ENCODE data around the gene RELL2.
A peak's percentile ranks its signal among the peaks of the same experiment; 100 is the strongest.

RELL2 gene

DNA sequence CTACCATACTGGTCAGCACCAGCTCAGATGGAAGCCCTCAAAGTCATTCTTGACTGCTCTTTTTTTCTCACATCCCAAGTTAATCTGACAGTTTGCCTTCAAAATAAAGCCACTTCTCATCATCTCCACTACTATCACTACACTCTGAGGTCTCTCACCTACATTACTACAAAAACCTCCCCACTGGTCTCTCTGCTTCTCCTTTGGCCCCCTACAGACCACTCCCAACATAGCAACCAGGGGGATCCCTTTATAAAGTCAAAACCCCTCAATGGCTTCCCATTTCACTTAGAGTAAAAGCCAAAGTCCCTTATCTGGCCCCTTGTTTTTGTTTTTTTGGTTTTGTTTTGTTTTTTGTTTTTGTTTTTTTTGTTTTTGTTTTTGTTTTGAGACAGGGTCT lies 40.6 kb downstream of the RELL2 start:
- H3K4me3 ChIP-seq (ENCODE audit: low read depth, low read length) = no peak overlapping the region
- H3K4me1 ChIP-seq (ENCODE audit: control insufficient read depth, insufficient read depth, low read length) = peaks cover 32% of the 10 kb centered on the region
- no peaks in the 10 kb centered on the region for H3K9me3 ChIP-seq (ENCODE audit: control insufficient read depth, insufficient read depth, low read length)
- H3K9ac ChIP-seq (ENCODE audit: low read depth, low read length) = no peak overlapping the region
- no peak overlapping the region for H3K27ac ChIP-seq (ENCODE audit: low read depth, low read length)
- no peaks in the 10 kb centered on the region for H3K27me3 ChIP-seq (ENCODE audit: control insufficient read depth, insufficient read depth, low read length)
- H3K36me3 ChIP-seq (ENCODE audit: control insufficient read depth, insufficient read depth, low read length) = peaks cover 14% of the 10 kb centered on the region

- Histone ChIP-seq H3K9ac (ENCODE audit: low read depth, low read length) (no peak overlapping the region), H3K4me1 (ENCODE audit: control insufficient read depth, insufficient read depth, low read length) (peaks cover 33% of the 10 kb centered on the region), H3K27me3 (ENCODE audit: control insufficient read depth, insufficient read depth, low read length) (no peaks in the 10 kb centered on the region), H3K4me3 (ENCODE audit: low read depth, low read length) (no peak overlapping the region), H3K9me3 (ENCODE audit: control insufficient read depth, insufficient read depth, low read length) (no peaks in the 10 kb centered on the region), H3K36me3 (ENCODE audit: control insufficient read depth, insufficient read depth, low read length) (peaks cover 8% of the 10 kb centered on the region; the same call in 1 of the 2 replicates), H3K27ac (ENCODE audit: low read depth, low read length) (peak overlapping the region; percentile 94)
Measured at GRCh38 chr5:141680178-141680577, 43.4 kb downstream of the RELL2 start.

DNA sequence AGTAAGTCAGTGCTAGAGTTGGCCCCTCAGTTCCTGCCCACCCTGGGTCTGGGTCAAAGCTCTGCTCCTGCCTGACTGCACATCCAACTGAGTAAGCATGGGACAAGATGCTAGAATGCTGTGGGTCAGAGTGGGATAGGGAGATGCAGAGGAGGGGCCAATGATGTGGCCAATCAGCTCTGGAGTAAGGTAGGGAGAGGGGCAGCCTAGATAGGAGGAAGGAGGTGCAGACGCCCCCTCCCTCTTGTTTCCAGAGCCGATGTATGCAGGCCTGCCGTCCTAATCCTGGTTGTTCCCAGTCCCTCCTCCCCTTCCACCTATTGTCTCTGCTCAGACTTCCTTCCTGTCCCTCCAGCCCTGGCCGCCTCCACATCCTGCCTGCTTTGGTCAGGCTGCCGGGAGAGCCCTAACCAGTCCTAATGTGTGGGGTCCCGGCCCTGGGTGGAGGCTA lies 44.0 kb downstream of the RELL2 start:
- Histone ChIP-seq H3K27me3 (ENCODE audit: control insufficient read depth, insufficient read depth, low read length) (no peaks in the 10 kb centered on the region), H3K4me3 (ENCODE audit: low read depth, low read length) (peak overlapping the region; percentile 73), H3K27ac (ENCODE audit: low read depth, low read length) (peak overlapping the region; percentile 94), H3K9ac (ENCODE audit: low read depth, low read length) (no peak overlapping the region), H3K4me1 (ENCODE audit: control insufficient read depth, insufficient read depth, low read length) (peaks cover 30% of the 10 kb centered on the region), H3K9me3 (ENCODE audit: control insufficient read depth, insufficient read depth, low read length) (no peaks in the 10 kb centered on the region), H3K36me3 (ENCODE audit: control insufficient read depth, insufficient read depth, low read length) (peaks cover 8% of the 10 kb centered on the region; the same call in 1 of the 2 replicates)

DNA sequence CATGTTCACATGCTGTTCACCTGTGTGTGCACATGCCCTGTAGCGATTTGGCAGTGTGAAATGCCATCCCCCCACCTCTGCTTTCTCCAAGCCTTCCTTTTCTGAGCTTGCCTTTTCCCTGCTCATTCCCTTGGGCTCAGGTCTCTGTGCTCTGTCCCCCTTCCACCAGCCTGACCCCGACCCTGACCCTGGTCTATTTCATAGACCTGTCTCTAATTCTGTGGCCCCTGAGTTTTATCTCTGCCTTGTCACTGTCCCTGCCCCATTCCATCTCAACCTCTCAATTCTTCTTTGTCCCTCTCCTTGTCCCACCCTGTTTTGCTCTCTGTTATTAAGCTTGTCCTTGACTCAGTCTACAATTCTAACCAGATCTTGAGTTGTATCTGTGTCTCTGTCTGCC lies 44.5 kb downstream of the RELL2 start:
- H3K27me3 ChIP-seq (ENCODE audit: control insufficient read depth, insufficient read depth, low read length) = no peaks in the 10 kb centered on the region
- H3K4me3 ChIP-seq (ENCODE audit: low read depth, low read length) = peak overlapping the region; percentile 73
- peak overlapping the region; percentile 49 for H3K9ac ChIP-seq (ENCODE audit: low read depth, low read length)
- H3K27ac ChIP-seq (ENCODE audit: low read depth, low read length) = peak overlapping the region; percentile 94
- peaks cover 8% of the 10 kb centered on the region; the same call in 1 of the 2 replicates for H3K36me3 ChIP-seq (ENCODE audit: control insufficient read depth, insufficient read depth, low read length)
- H3K4me1 ChIP-seq (ENCODE audit: control insufficient read depth, insufficient read depth, low read length) = peaks cover 29% of the 10 kb centered on the region
- no peaks in the 10 kb centered on the region for H3K9me3 ChIP-seq (ENCODE audit: control insufficient read depth, insufficient read depth, low read length)

GRCh38 chr5:141681695-141682641 lies 45.2 kb downstream of the RELL2 start, which contains the start of gene ARAP3:
Gene ARAP3 (minus strand): TSS chr5:141682230. CDS start chr5:141680486, 1,744 bp downstream.
- Histone ChIP-seq H3K4me3 (ENCODE audit: low read depth, low read length) (peak within 1 kb of the TSS; percentile 73), H3K27ac (ENCODE audit: low read depth, low read length) (peak within 1 kb of the TSS; percentile 94), H3K4me1 (ENCODE audit: control insufficient read depth, insufficient read depth, low read length) (peaks cover 32% of the 10 kb centered on the region), H3K27me3 (ENCODE audit: control insufficient read depth, insufficient read depth, low read length) (no peaks in the 10 kb centered on the region), H3K36me3 (ENCODE audit: control insufficient read depth, insufficient read depth, low read length) (peaks cover 8% of the 10 kb centered on the region; the same call in 1 of the 2 replicates), H3K9me3 (ENCODE audit: control insufficient read depth, insufficient read depth, low read length) (no peaks in the 10 kb centered on the region), H3K9ac (ENCODE audit: low read depth, low read length) (peak within 1 kb of the TSS; percentile 58)

- H3K27me3 ChIP-seq (ENCODE audit: control insufficient read depth, insufficient read depth, low read length) = no peaks in the 10 kb centered on the region
- peaks cover 7% of the 10 kb centered on the region; the same call in 1 of the 2 replicates for H3K36me3 ChIP-seq (ENCODE audit: control insufficient read depth, insufficient read depth, low read length)
- no peak overlapping the region for H3K4me3 ChIP-seq (ENCODE audit: low read depth, low read length)
- H3K9me3 ChIP-seq (ENCODE audit: control insufficient read depth, insufficient read depth, low read length) = no peaks in the 10 kb centered on the region
- no peak overlapping the region for H3K9ac ChIP-seq (ENCODE audit: low read depth, low read length)
- H3K27ac ChIP-seq (ENCODE audit: low read depth, low read length) = no peak overlapping the region
- H3K4me1 ChIP-seq (ENCODE audit: control insufficient read depth, insufficient read depth, low read length) = peaks cover 36% of the 10 kb centered on the region
Measured at GRCh38 chr5:141683596-141684141, 46.9 kb downstream of the RELL2 start.

GRCh38 chr5:141685591-141685990 lies 48.8 kb downstream of the RELL2 start:
- no peaks in the 10 kb centered on the region for H3K36me3 ChIP-seq (ENCODE audit: control insufficient read depth, insufficient read depth, low read length)
- H3K4me1 ChIP-seq (ENCODE audit: control insufficient read depth, insufficient read depth, low read length) = peaks cover 32% of the 10 kb centered on the region
- H3K9ac ChIP-seq (ENCODE audit: low read depth, low read length) = no peak overlapping the region
- H3K9me3 ChIP-seq (ENCODE audit: control insufficient read depth, insufficient read depth, low read length) = no peaks in the 10 kb centered on the region
- no peak overlapping the region for H3K27ac ChIP-seq (ENCODE audit: low read depth, low read length)
- H3K4me3 ChIP-seq (ENCODE audit: low read depth, low read length) = no peak overlapping the region
- H3K27me3 ChIP-seq (ENCODE audit: control insufficient read depth, insufficient read depth, low read length) = peaks cover 3% of the 10 kb centered on the region; the same call in 1 of the 2 replicates

GRCh38 chr5:141686648-141687416 lies 50.0 kb downstream of the RELL2 start:
- peak overlapping the region; percentile 59 for H3K27ac ChIP-seq (ENCODE audit: low read depth, low read length)
- H3K27me3 ChIP-seq (ENCODE audit: control insufficient read depth, insufficient read depth, low read length) = peaks cover 6% of the 10 kb centered on the region; the same call in 1 of the 2 replicates
- no peak overlapping the region for H3K4me3 ChIP-seq (ENCODE audit: low read depth, low read length)
- peaks cover 24% of the 10 kb centered on the region for H3K4me1 ChIP-seq (ENCODE audit: control insufficient read depth, insufficient read depth, low read length)
- no peaks in the 10 kb centered on the region for H3K36me3 ChIP-seq (ENCODE audit: control insufficient read depth, insufficient read depth, low read length)
- no peak overlapping the region for H3K9ac ChIP-seq (ENCODE audit: low read depth, low read length)
- H3K9me3 ChIP-seq (ENCODE audit: control insufficient read depth, insufficient read depth, low read length) = no peaks in the 10 kb centered on the region
